ENCODE data around the gene PROZ.

The PROZ gene

DNA sequence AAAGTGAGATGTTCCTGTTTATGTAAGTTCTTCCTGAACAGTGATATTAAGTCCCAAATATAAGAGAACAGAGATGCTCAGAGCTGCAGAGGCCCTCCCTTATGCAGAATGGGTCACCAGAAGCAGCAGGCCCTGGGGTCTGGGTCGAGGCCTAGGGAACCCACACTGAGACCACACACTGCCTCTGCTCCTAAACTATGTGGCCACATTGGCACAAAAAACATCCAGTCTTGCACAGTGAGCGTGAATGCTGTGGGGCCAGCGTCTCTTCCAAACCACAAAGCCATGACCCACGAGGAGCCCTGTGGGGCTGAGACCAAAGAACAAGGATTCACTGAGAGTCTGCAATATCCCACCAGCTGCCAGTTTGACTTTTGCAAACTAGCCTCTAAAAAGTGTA is 23.6 kb downstream of the PROZ start:
- DNase-seq: no peak

DNA sequence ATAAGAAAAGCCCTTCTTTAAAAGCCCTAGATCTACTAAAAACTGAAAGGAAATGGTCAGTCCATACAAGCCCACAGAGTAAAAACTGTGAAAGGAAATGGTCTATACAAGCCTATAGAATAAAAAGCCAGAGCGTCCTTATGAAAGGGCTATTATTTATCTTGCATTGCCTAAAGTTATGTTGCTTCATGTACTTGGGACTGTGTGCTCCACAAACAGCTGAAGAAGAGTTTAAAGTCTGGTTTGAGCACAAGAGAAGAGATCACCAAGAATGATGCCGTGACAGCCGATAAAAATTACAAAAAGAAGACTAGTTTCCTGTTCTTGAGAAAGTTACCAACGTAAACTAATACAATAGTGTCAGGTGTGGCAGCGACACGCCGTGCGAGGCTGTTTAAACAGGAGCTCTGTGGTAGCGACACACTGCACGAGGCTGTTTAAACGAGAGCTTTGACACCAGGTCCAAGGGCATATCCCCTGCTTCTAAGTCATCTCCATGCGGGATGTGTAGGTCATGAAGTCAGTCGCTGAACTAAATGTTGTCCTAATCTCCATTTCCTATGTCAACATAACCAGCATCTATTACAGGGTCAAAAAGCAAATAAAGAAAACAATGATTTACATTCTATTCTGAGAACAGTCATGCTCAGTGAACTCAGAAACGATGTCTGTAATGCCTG is 25.1 kb downstream of the PROZ start:
- no peak for DNase-seq

DNA sequence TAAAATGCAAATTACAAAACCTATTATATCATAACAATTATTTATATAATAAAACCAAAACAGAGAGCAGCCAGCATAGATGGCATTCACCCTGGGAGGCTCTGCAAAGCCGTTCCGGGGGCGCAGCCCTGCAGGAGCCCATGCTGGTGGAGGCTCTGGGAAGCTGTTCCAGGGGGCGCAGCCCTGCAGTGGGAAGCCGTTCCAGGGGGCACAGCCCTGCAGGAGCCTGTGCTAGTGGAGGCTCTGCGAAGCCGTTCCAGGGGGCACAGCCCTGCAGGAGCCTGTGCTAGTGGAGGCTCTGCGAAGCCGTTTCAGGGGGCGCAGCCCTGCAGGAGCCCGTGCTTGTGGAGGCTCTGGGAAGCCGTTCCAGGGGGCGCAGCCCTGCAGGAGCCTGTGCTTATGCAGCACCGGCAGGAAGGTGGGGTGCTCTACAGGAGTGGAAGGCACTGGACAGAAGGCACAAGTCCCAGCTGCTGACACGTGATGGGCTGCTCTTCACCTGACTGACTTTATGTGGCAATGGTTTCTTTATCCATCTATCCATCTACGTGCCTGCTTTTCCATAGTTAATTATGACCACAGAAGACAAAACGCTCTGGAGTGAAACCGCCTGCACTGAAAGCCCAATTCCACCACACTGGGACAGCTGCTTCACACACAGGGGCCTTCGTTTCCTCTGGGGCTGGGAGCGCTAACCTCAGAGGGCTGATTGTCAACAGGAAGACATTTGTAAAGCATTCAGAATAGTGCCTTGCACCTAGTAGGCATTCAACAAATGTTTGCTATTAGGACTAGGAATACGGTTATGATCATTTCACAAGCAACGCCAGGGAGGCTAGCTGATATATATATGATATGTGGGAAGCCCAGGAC is 26.4 kb downstream of the PROZ start:
- no peak for DNase-seq

DNA sequence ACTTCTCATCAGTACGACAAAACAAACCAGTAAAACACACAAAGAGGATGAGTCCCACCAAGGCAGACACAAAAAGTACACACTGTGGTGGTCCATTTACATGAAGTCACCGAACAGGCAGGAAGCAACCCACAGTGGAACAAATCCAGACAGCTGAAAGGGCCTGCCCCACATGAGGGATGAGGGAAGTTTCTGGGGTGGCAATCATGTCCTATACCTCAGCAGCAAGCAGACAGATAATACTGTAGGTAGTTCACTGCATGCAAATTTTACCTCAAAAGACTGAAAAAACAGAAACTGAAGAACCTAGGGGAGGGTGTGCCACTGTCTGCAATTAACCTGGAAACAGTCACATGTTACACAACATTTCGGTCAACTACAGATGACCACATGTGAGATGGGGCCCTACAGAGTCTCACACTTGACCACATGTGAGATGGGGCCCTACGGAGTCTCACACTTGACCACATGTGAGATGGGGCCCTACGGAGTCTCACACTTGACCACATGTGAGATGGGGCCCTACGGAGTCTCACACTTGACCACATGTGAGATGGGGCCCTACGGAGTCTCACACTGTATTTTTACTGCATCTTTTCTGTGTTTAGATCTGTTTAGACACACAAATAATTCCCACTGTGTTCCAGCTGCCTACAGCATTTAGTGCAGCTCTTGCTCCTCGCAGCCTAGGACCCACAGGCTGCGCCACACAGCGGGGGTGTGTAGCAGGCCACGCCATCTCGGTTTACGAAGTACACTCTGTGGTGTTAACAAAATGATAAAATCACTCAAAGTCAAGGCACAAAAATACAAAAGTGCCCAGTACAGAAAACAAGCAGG is 27.8 kb downstream of the PROZ start:
- no peak for DNase-seq

DNA sequence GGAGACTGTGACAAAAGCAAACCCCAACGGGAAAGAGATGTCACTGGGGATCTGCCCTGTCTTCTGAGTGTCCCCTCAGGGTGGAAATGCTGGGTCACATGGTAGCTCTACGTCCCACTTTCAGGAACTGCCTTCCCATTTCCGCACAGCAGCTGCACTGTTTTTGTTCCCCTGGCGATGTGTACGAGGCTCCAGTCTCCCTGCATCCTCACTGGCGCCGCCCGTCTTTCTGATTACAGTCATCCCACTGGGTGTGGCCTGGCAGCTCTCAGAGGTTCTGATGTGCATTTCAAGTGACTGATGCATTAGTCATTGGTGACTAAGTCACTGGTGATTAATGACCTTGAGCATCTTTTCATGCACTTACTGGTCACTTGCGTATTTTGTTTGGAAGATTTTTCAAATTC is 28.8 kb downstream of the PROZ start:
- peak; percentile 9 to 41 for DNase-seq

DNA sequence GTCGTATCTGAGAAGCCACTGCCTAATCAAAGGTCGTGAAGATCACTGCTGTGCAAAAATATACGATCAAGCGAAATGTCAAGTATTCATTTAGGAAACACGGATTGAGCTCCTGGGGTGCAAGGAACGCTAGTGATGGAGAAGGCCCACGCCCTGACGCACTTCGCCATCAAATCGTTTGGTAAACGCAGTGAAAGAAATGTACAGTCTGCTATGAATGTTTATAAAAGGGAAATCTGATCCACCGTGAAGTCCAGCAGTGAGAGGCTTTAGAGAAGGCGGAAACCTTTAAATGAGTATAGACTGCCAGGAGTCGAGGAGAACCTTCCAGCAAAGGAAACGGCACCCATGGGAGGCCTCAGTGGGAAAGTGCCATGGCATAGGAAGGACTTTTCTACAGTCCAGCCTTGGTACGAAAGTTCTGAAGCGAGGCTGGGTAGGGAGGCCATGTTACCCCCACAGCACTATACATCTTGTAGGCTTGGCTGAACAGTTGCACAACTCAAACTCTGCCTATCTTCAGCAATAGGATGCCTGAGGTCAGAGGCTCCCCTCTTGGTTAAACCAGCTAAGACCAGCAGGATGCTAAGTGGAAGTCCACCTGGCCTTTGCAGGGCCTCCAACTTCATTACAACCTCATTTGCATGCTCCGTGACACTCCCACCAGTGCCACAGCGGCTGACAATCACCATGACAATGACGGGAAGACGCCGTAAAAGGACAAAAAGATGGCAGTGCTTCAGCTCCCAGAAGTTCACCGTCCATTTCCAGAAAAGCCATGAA is 29.6 kb downstream of the PROZ start:
- no peak for DNase-seq

DNA sequence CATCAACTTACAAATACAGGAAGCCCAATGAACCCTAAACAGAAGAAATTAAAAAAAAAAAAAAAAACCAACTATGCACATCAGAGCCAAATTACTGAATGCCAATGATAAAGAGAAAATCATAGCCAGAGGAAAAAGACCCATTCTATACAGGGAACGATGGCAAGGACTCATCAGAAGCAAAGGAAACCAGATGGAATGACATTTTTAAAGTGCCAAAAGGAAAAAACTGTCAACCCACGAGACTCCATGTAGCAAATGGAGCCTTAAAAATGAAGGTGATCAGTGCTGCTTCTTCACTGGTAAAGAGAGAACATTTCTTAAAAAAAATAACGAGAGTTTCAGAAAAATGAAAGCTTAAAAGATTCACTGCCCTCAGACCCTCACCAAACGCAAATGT is 31.7 kb downstream of the PROZ start:
- DNase-seq: no peak

DNA sequence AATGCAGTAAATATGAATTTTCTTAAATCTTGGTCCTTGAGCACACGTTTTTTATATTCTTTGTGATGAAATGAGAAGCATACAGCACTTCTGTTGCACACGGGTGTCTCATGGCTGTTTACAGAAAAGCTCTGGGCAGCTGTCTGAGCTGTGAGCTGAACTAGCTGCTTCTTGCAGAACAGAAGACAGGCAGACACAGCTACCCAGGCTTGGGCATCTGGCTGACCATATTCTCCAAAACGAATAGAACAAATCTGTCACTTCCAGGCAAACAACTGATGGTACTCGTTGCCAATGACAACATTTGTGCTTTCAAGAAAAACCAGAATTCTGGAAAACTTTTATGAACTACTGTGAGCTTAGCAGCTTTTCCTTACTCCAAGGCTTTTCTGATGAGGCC is 33.8 kb downstream of the PROZ start:
- DNase-seq: no peak

DNA sequence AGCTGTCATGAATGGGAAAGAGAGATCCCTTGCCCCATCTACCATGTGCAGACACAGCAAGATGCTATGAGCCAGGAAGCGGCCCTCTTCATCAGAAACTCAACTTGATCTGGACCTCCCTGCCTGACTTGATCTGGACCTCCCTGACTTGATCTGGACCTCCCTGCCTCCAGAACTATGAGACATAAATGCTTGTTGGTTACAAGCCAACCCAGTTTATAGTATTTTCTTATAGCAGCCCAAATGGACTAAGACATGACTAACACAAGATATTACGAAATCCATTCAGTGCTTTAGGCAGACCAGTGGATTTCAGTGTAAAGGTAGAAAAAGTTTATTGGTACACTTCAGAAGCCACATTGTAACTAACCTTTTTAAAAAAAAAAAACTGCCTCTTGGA is 34.5 kb downstream of the PROZ start:
- DNase-seq: no peak

DNA sequence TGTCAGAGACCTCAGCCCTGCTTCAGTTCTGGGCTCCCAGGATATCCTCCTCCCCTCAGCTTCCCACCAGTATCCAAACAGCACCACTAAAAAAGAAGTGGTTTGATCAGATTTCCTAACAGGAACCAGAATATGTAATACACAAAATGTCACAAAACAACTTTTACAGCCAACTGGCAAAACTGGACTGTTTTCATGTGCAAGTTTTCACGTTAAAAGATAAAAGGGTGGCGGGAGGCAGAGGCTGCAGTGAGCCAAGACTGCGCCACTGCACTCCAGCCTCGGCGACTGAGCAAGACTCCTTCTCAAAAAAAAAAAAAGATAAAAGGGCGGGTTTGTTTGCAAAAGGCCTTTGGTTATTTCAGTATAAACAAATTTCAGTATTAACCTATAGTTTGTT is 36.9 kb downstream of the PROZ start:
- no peak for DNase-seq

DNA sequence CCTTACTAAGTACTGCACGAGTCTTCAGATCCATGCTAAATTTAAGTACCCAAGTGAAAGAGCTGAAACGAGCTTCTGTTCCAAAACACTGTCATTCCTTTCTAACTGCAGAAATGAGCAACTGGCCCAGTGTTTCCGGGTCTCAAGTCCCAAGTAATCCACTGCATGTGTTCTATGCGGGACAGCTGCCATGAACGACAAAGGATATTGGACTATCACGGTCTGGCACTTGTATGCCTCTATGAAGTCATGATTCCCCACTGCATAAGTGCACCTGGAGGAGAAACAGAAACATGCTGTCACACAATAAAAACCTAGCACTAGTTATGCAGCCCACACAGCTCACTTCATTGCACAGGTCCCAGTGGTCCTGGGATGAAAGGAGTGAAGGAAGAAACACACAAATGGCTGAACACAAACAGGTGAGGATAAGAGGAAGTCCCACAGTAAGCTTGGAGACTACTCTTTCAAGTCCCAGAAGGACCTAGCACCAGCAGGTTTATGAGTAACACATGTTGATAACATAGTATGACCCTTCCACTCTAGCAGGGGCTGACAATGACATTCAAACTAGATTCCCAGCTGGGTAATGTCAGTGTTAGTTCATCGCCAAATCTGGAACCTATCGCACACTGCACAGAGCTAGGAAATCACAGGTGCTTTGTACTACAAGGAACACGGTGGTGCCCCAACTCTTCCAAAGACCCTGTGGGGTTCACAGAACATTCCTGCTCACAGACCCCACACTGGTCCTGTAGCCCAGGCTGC is 38.7 kb downstream of the PROZ start:
- no peak for DNase-seq

DNA sequence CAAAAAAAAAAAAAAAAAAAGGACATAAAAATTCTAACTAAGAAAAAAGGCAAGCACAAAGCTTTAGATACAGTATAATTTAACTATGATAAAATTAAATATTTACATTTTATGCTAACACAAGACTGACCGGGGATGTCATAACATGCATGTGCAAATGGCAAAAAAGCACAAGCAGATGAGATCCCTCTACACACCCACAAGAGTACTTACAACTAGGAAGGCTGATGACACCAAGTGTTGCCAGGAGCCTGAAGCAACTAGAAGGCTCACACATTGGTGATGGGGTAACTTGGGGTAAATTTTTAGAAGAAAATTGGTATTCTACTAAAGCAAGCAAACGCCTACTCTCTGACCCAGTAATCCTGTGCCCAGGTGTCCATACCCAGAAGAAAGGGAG is 43.4 kb downstream of the PROZ start:
- no peak for DNase-seq

DNA sequence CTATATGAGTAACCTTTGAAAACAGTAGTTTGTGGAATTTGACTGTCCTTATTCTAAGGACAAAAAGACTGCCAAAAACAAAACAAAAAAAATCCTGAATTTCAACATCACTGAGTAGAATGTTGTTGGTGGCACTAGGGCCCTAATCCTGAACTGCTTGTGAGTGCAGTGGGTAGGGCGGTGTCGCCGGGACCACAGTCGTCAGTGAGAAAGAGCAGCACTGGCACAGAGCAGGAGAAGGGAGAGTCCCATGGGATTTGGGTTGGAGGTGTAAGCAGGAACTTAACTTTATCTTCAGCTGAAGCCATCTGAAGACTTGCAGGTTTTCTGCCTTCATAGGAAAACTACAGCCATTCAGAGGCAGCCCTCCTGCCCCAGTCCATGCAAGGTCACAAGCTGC is 44.5 kb downstream of the PROZ start:
- no peak for DNase-seq

DNA sequence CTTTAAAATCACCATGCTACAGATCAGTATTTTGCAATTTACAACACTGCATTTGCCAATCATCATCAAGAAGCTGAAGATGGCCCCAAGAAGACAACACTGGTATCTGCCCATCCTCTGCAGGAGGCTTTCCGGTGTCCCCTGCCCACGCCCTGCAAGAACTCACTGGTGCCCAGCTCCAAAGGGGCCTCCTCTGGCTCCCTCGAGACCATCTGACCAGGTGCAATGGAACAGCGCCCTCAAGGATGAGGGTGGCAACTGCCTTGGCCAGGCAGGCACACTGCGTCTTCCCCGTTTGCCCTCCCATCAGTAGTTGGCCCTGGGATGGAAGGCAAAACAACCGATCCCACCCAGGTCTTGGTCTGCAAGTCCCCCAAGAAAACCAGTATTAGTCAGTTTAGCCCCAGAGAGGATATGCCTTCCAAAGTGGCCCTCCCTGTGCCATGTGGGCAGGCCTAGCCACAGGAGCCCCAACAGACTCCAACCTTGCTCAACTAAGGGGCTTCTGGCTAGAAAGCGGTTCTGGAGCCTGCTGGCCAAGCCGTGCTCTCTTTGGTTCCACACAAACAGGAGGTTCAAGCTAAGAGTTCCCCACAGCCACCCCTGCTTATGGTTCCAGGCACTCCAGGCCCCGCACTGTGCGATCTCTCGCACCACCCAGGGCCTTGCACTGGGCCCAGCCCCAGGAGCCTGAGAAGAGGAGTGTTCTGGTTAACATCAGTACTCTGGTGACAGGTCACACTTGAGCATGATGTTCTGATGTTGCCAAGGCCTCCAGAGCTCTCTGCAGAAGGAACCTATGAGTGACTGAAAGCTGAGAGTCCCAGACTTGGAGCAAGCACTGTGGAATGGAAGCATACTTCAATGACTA is 45.3 kb downstream of the PROZ start:
- DNase-seq: no peak

DNA sequence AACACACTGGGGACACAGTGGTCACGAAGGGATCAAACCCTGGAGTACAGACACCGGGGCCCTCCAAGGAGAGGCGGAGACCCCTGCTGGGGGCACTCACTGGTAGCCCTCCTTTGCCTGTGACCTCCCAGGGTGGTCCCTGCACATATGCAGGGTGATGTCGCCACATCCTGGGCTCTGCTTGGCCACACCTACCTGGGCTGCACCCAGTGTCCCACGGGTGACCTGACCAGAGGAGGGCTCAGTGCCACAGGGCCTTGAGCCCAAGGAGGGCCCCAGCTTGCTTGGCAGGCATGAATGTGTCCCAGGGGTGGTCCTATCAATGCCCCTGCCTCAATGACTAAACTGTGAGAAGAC is 45.9 kb downstream of the PROZ start:
- no peak for DNase-seq

DNA sequence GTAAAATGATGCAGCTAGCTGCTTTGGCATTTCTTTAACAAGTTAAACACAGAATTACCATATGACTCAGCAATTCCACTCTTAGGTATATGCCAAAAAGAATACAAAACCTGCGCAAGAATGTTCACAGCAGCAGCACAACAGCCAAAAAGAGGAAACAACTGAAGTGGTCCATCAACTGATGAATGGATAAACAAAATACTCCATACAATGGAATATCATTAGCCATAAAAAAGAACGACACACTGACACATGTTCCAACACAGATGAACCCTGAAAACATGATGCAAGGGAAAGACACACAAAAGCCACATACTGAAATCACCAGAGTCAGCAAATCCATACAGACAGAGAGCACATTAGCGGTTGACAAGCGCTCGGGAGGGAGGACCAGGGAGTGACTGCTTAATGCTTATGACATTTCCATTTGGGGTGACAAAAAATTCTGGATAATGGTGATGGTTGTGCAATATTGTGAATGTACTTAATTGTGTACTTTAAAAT is 47.0 kb downstream of the PROZ start:
- no peak for DNase-seq

DNA sequence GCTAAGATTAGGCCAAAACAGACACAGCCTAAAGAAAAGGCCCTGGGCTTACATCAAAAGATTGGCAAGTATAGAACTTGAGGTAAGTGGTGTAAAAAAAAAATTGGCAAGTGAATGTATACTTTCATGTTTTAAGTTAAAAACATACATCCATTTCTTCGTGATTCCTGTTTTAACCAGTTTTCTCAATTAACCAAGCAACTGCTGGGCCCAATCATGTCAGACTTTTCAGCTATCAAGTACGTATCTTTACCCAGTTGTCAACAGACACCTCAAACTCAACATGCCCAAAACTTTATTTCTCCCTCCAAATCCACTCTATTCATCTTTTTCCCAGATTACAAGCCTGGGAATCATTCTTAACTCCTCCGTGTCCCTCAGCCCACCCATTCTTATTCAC is 49.0 kb downstream of the PROZ start:
- no peak for DNase-seq

DNA sequence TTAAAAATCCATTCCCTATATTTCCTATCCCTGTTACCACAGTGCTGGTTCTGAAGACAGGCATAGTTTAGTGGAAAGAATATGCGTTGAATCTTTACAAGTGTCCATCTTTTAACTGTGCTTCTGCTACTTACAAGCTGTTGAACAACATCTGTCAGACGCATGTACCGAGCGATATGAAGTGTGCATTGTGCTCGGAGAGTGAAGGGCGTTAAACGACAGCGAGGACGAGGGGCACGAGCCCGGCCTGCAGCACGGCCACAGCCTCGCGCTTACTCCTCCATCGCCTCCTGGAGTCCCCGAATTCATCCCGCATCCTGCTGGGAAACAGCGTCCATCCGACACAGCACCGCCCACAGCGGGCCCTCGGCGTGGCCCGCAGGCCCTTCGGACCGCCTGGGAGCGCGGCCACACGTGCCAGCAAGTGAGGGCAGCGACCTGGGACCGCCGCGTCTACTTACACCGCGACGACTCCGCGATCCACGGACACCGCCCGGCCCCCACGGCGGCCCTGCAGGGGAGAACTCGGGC is 49.5 kb downstream of the PROZ start:
- DNase-seq: no peak

DNA sequence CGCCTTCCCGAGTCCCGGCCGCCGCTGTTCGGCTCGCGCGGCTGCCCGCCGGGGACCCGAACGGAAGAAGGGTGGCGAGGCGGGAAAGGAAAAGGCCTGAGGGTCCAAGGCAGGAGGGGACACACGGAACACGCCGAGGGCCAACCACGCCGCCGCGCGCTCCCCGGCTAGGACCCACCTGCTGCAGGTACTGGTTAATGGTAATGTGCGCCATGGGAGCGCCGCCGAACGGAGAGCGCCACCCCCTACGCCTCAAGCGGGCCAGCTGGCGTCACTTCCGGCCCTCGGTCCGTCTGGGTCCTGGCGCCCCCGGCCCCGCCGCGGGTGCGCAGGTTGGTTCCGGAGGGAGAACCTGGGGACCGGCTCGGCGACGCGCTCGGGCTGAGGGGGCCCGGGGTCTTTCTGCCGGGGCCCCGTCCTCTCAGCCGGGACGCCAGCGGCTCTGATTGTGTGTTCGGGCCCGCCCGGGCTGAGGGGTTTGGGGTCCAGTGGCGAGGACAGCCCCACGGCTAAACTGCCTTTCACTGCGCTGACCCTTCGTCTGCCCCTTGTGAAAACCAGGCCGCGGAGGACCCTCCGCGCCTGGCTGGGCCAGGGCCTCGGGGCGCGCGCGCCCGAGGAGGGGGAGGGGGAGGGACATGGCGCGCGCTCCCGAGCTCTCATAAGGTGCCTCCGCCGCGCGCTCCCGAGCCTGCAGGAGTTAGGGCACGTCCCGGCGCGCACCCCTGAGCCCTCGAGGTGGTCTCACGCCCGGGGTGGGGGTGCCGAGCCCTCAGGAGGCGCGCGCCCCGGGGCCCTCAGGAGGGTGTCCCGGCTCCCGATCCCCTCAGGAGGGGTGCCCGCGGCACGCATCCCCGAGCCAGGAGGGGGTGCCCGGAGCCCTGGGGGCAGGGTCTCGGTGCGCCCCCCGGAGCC is 50.2 kb downstream of the PROZ start, which contains the start of gene PCID2:
PCID2 (minus strand) TSS at position 249 of the 915 bp plus-strand sequence; CDS start at position 214, 35 bp downstream.
- DNase-seq: peak; percentile 51 to 76
